Measurements from ENCODE around the gene CLN6. TPM values are rescaled to one million over a fixed set of nuclear protein-coding genes. Genes with fewer than 3 reads are reported as not detected.
A peak's percentile ranks its signal among the peaks of the same experiment; 100 is the strongest.

Gene CLN6
- total and polyA plus RNA-seq, 9 of the 15 experiments (the other 6 are each of a cell fraction or from before 2014, with no cell fraction given), result 0.71 to 53.3 (median 39.3) TPM

DNA sequence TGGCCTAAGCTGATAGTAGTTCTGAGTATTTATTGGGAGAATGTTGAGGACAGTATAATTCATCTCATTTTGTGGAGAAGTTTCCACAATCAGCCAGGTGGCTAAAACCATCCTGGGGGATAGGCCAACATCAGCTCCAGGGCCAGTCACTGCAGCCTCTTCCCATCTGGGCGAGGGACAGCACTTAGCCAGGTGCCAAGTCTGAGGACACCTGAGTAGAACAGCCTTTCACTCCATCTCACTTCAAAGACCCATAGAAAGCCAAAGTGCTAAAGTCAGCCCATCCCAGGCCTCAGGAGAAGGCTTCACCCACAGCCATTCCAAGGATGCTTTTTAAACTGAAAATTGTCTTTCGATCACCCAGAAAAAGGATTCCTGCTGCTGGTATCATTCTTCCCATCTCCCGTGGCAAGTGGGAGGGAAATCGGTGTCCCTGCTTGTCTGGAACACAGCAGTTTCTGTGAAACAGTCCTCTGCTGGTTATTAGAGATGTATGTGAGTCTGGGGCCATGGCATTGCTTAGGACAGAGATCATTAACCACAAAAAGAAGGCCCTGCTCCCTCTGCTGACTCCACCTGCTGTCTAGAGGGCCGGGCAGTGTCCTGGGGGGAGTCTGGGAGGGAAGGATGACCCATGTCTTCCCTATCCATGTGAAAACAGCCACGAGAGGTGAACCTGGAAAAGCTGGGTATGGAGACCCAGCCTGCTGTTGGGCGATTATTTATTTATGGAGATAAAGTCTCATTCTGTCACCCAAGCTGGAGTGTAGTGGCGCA lies 34.0 kb downstream of the CLN6 start:
- CTCF ChIA-PET (ENCODE audit: low intra/inter-chr PET ratio), result no interaction called here
- Histone ChIP-seq H3K9me1 (ENCODE audit: control insufficient read depth, insufficient read depth, low read length) (no peaks in the 10 kb centered on the region), H3K79me2 (ENCODE audit: control insufficient read depth, insufficient read depth, low read length) (no peaks in the 10 kb centered on the region), H3K9me3 (replicated peaks; ENCODE audit: control insufficient read depth, insufficient read depth, low read depth, low read length) (no peaks in the 10 kb centered on the region), H3K4me1 (replicated peaks in 1 of 2; ENCODE audit: control insufficient read depth in 2 of 2, insufficient read depth in 2 of 2, low read length in 2 of 2) (peaks cover 0 to 16% of the 10 kb centered on the region in 2 experiments; a peak in 3 of 5 replicates), H3K4me3 (no peak overlapping the region), H3K4me2 (ENCODE audit: insufficient read depth, low read length) (no peak overlapping the region), H4K20me1 (replicated peaks; ENCODE audit: control insufficient read depth, insufficient read depth, low read length) (no peaks in the 10 kb centered on the region), H3K9ac (ENCODE audit: insufficient read depth in 1 of 2, low read depth in 2 of 2, low read length in 2 of 2) (no peak overlapping the region), H3K27me3 (ENCODE audit: control insufficient read depth in 2 of 2, insufficient read depth in 2 of 2, low read length in 2 of 2) (no peaks in the 10 kb centered on the region), H3K27ac (ENCODE audit: extremely low read depth, low read depth, low read length) (no peak overlapping the region), H3K36me3 (ENCODE audit: control insufficient read depth, insufficient read depth, low read length) (peaks cover 56% of the 10 kb centered on the region), H2AFZ (ENCODE audit: low read depth, low read length) (no peak overlapping the region)
- no TSS peak for BruUV-seq (replicated peaks)
- 79% methylated on average over 8 of the region's 8 CpGs for whole genome bisulfite sequencing (ENCODE audit: insufficient coverage, low coverage, missing lambda C conversion rate)
- POLR2A ChIA-PET, result interaction anchor here (0.6 to 1.3 kb wide), 4 partner anchors 10 to 434 kb away, joined by 3 to 5 read pairs (median 4); no protein-coding TSS in a partner anchor
- TF ChIP-seq KAT7 (CRISPR knock-in tag; IDR thresholded peaks at IDR 0.05; ENCODE audit: borderline replicate concordance) (no peak), CTCF (IDR thresholded peaks at IDR 0.05 in 2 of 3, conservative IDR thresholded peaks at IDR 0.05 in 1 of 3; ENCODE audit: insufficient read depth in 2 of 3, low read depth in 1 of 3, low read length in 3 of 3) (0 out of 6 replicates have a peak, but pooled peaks of 1 of the 3 experiments have one; percentile 3)
- DNase-seq (ENCODE audit: extremely low read depth in 1 of 4, low spot score in 3 of 4) (no peak), ATAC-seq (no peak), FAIRE-seq (no peak)
- in situ Hi-C loops (cut with MboI) (no loop called here), intact Hi-C loops (cut with micrococcal nuclease) (no loop called here)
